Measurements from ENCODE around the gene ERFL.

Gene ERFL

DNA sequence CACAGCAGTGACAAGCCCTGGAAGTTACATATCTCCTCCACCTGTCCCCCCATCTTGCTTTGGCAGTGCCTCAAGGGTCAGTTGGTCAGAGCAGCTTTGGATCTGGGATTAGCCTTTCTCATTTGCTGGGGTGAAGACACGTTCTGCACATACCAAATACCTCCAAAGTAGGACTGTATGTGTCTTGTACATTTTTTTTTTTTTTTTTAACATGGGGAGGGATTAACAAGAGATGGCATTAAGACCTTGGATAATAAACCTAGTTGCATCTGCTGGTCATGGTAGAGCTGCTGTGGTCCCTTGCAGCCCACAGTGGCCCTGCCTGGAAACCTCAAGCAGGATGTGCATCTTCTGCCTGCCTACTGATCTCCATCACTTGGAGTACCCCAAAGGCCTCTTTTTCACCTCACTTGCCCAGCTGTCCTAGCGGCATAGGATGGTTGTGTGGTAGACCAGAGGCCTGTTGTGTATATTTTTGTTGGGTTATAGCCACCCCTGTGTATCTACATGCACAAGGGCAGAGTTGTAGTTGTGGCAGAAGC, 65.7 kb downstream of the ERFL start:
- DNase-seq (ENCODE audit: low read depth) = no peak
- TF ChIP-seq, protein P1, sequence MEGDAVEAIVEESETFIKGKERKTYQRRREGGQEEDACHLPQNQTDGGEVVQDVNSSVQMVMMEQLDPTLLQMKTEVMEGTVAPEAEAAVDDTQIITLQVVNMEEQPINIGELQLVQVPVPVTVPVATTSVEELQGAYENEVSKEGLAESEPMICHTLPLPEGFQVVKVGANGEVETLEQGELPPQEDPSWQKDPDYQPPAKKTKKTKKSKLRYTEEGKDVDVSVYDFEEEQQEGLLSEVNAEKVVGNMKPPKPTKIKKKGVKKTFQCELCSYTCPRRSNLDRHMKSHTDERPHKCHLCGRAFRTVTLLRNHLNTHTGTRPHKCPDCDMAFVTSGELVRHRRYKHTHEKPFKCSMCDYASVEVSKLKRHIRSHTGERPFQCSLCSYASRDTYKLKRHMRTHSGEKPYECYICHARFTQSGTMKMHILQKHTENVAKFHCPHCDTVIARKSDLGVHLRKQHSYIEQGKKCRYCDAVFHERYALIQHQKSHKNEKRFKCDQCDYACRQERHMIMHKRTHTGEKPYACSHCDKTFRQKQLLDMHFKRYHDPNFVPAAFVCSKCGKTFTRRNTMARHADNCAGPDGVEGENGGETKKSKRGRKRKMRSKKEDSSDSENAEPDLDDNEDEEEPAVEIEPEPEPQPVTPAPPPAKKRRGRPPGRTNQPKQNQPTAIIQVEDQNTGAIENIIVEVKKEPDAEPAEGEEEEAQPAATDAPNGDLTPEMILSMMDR (conservative IDR thresholded peaks at IDR 0.05; ENCODE audit: control insufficient read depth, insufficient read depth, low read depth, low read length) = no peak
- peak overlapping the region; percentile 84 for H3K4me3 ChIP-seq (ENCODE audit: control insufficient read depth, low read depth, low read length)

DNA sequence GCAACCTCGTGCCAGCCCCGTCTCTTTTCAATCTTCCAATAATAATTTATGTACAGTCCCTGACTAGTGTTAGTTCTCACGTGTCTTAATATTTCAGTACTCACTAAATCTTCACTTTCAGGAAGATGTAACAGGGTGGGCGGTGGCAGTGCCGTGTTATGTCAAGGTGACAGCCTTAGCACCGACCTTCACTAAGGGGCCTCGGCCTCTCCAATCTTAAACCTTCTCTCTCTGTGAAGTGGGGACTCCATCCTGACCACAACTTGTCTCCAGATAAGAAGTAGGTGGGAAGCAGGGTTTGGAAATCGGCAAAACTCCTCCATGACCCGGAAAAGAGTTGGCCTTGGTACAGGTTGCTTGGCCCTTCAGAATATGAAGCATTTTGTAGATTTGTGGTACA, 66.4 kb downstream of the ERFL start:
- DNase-seq (ENCODE audit: low read depth) = no peak
- H3K4me3 ChIP-seq (ENCODE audit: control insufficient read depth, low read depth, low read length) = peak overlapping the region; percentile 84
- TF ChIP-seq, protein P1 (conservative IDR thresholded peaks at IDR 0.05; ENCODE audit: control insufficient read depth, insufficient read depth, low read depth, low read length) = no peak

DNA sequence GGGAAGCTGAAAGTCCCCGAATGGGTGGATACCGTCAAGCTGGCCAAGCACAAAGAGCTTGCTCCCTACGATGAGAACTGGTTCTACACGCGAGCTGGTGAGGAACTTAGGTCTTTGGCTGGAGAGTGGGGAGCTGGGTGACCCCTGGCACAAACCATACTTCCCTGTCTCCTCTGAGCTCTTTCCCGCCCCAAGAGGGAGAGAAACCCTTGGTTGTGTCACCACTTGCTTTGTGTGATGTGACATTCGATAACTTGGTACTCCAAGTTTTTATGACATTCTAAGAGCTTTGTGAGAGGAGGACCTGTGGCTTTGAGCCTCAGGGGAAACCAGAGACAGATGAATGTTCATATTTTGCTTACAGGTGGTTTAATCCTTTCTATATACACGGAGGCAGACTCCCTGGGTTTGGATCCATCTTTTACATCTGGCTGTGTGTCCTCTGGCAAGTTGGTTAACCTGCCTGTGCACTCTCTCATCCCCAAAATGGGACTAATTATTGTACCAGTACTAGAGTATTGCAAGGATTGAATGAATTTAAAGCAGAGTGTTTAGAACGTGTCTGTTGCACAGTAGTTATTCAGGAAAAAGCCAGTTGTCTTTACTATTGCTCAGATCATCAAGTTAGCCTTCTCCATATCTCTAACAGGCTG, 67.0 kb downstream of the ERFL start:
- peak overlapping the region; percentile 84 for H3K4me3 ChIP-seq (ENCODE audit: control insufficient read depth, low read depth, low read length)
- TF ChIP-seq, protein P1 (conservative IDR thresholded peaks at IDR 0.05; ENCODE audit: control insufficient read depth, insufficient read depth, low read depth, low read length) = no peak
- DNase-seq (ENCODE audit: low read depth) = no peak

DNA sequence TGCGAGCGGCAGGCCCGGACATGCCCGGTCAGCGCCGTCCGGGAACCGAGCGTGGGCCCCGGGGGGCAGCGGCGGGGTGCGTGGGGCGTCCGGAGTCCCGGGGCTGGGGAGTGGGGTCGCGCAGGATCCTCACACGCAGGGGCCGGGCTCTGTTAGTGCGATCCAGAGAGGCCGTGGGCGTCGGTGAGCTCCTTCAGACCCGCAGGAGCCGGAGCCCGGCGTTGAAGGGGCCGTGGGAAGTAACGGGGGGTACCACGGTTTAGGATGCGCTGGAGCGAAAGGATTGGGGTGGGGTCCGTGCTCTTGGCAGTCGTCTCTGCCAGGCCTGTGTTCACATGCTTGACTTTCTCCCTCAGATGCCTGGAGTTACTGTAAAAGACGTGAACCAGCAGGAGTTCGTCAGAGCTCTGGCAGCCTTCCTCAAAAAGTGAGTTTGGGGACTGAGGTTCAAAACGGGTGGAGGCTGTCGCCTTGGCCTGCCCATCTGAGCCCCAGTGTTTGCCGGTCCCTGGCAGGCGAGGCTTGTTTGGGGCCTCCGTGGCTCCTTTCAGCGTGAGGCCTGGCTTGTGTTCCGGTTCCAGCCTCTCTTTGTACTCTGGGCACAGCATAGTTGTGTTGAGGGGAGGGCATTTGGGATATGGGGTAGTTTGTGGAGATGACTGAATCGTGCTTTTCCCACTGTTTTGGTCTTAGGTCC, 67.7 kb downstream of the ERFL start:
- peak; percentile 25 for DNase-seq (ENCODE audit: low read depth)

DNA sequence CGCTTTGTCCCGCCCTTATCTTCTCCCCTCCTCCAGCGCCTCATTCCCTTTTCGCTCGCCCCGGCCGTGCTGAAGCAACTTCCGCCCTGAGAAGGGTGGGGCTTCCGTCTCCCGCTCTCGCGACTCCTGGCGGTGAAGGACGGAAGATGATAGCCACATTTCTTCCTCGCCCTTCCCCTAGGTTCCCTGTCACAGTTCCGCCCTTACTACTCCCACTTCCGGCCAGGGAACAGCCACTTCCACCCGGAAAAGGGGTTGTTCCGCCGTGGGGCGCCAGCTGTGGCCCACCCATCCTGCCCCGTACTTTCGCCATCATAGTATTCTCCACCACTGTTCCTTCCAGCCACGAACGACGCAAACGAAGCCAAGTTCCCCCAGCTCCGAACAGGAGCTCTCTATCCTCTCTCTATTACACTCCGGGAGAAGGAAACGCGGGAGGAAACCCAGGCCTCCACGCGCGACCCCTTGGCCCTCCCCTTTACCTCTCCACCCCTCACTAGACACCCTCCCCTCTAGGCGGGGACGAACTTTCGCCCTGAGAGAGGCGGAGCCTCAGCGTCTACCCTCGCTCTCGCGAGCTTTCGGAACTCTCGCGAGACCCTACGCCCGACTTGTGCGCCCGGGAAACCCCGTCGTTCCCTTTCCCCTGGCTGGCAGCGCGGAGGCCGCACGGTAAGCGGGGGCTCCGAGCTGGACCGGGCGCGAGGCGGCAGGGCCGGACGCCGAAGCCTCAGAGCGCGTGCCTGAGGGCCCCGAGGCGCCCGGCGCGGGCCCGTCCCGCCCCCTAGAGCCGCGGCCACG, 68.4 kb downstream of the ERFL start, which contains the start of gene RPS19:
Gene RPS19, plus strand, starts transcription at position 638 of the 801 bp plus-strand sequence. CDS start 520 bp downstream, outside the sequence.
- TF ChIP-seq, protein P1 (conservative IDR thresholded peaks at IDR 0.05; ENCODE audit: control insufficient read depth, insufficient read depth, low read depth, low read length) = peak; percentile 50
- peak; percentile 98 for DNase-seq (ENCODE audit: low read depth)

More for the DNA sequence above, 67.7 kb downstream of the ERFL start:
- TF ChIP-seq, protein P1 (conservative IDR thresholded peaks at IDR 0.05; ENCODE audit: control insufficient read depth, insufficient read depth, low read depth, low read length) = no peak
- peak overlapping the region; percentile 84 for H3K4me3 ChIP-seq (ENCODE audit: control insufficient read depth, low read depth, low read length)

DNA sequence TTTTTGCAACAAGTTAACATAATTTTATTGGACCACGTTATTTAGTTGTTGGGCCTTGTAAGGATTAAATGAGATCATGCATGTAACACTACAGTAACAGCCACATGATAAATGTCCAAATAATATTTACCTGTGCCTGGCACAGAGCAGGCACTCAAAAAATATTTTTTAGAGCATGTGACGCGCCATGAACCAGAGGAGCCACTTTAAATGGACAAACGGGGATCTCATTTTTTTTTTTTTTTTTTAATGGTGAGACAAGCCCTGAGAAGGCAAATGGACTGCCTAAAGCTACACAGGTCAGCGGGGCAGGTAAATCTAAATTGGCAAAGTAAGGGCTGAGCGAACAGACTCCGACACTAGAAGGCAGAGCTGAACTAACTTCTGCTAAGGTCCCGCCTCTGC, 69.0 kb downstream of the ERFL start:
- TF ChIP-seq, protein P1 (conservative IDR thresholded peaks at IDR 0.05; ENCODE audit: control insufficient read depth, insufficient read depth, low read depth, low read length) = no peak
- H3K4me3 ChIP-seq (ENCODE audit: control insufficient read depth, low read depth, low read length) = peak overlapping the region; percentile 84
- no peak for DNase-seq (ENCODE audit: low read depth)

More for the DNA sequence above, 68.4 kb downstream of the ERFL start, which contains the start of gene RPS19:
- peak within 1 kb of the TSS; percentile 84 for H3K4me3 ChIP-seq (ENCODE audit: control insufficient read depth, low read depth, low read length)

Data from fibroblast of mammary gland (primary cell).